GM19463 (cell line): ENCODE data around the gene EML5.
"Not testable (repeated sequence)": the region's sequence is repeated elsewhere in the genome, so short reads cannot be mapped to it uniquely, and the experiment has no call there.

Source experiments
- ATAC-seq: cut with Tn5 transposase; IDR thresholded peaks from one replicate; pipeline ENCODE4 v1.9.1; 2021; ENCODE audit warnings: mild to moderate bottlenecking, moderate library complexity; ENCODE audit not compliant: unreplicated experiment

EML5 gene

DNA sequence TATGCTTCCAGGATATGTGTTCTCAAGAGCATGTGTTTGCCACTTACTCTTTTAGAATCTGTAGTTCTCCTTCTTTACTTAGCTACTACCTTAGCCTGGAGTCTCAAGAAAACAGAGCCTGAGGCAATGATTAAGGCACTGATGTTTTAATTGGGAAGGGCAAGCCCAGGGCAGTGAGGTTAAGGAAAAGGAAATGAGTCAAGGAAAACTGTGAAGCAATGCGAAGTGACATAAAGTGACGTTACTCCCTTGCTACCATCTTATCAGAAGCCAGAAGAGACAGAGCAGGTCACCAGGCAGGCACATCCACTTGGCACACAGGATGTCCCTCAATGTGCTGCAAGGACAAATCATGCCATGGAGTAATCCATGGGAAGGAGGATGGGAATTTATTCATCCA lies 11.3 kb upstream of the EML5 start:
- no peak for ATAC-seq

DNA sequence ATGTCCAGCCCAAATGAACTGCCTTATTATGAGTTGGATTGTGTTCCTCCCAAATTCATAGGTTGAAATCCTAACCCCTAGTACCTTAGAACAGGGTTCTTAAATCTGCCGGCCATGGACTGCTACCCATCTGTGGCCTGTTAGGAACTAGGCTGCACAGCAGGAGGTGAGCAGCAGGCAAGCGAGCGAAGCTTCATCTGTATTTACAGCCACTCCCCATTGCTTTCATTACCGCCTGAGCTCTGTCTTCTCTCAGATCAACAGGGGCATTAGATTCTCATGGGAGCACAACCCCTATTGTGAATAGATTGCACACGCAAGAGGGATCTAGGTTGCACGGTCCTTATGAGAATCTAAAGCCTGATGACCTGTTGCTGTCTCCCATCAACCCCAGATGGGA lies 9.8 kb upstream of the EML5 start:
- ATAC-seq = no peak

DNA sequence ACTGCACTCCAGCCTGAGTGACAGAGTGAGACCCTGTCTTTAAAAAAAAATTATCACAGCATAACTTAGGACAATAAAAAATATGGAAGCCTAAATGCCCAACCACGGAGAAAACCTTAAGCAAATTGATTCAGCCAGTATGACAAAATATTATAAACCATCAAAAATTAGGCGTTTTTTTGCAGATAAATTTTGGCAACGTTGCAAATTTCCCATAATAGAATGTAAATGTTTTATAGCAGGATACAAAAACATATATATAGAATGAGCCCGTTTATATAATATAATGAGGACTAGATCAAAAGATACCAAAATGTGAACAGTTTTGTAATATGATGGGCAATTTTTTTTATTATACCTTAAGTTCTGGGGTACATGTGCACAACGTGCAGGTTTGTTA lies 6.8 kb upstream of the EML5 start:
- ATAC-seq = no peak

DNA sequence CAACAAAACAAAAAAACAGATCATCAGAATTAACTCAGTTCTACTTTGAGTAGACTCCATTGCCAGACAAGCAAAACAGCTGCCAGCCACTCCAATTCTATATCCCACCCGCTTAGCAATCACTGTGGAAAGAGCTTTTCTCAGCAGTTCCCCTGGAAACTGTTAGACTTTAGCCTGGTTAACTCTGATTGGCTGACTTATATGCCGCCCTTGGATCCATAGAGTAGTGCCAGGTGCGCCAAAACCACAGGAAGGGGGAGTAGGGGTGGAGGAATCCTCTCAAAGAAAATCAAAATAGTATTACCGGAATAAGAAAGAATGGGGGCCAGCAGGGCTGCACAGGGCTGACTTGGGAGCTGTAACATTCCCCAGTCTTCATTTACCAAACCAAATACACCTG lies 5.4 kb upstream of the EML5 start:
- ATAC-seq = no peak

DNA sequence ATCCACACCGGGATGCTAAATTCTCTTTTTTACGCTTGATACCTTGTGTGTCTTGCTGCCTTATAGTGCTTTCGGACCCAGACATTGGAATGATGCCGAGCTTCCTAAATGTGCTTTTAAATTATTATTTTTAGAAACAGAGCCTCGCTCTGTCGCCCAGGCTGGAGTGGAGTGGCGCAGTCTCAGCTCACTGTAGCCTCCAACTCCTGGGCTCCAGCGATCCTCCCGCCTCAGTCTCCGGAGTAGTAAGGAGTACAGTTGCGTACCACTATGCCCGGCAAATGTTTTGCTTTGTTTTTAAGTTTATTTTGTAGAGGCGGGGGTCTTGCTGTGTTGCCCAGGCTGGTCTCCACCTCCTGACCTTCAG lies 489 bp upstream of the EML5 start:
- no peak for ATAC-seq

DNA sequence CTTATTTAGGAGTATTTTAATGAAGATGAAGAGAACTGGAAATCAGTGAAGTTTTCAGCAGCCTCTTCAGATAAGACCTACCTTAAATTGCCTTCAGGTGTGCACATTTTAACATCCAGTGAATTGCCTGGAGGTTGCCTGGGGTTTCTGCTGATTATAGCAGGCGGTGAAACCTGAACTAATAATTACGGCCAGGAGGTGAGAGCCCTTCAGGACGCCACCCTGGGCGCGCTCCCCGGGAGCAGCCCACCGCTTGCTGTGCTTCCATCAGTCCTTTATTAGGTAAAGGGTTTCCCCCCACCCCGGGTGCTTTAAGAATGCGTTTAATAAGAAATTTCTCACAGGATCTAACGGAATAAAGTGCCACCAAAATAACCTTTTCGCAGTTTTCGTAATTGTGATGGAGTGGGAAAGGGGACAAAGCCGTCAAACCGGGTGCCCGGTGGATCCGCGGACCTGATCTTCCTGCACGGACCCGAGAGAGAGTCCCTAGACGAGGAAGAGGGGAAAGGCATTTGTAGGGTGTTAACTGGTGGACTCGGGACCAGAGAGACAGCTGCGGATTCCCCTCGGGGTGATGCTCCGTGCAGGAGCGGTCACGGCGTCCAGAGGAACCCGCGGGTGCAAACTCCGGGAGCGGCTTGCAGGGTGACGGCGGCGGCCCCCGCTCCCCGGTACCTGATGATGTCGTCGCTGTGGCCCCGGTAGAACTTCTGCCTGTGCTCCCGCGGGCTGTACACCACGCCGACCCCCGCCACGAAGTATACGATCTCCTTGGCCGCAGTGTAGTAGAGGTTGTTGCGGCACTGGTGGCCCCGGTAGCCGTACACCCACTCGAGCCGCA lies 902 bp downstream of the EML5 start:
- ATAC-seq = no peak

DNA sequence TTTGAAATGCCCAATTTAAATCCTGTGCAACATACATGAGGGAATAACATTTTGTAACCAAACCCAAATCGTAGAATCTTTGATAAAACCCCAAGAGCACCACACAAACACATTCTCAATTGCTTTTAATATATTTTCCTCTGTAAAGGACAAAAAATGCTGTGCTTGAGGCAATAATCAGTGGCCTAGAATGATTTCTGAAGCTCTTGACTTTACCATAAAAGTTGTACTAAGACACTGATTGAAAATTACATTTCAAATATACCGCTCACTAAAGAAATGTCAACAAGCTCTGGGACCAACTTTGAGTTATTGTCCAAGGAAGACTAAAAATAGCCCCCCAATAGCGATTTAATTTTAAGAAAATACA lies 1.5 kb downstream of the EML5 start:
- no peak for ATAC-seq

DNA sequence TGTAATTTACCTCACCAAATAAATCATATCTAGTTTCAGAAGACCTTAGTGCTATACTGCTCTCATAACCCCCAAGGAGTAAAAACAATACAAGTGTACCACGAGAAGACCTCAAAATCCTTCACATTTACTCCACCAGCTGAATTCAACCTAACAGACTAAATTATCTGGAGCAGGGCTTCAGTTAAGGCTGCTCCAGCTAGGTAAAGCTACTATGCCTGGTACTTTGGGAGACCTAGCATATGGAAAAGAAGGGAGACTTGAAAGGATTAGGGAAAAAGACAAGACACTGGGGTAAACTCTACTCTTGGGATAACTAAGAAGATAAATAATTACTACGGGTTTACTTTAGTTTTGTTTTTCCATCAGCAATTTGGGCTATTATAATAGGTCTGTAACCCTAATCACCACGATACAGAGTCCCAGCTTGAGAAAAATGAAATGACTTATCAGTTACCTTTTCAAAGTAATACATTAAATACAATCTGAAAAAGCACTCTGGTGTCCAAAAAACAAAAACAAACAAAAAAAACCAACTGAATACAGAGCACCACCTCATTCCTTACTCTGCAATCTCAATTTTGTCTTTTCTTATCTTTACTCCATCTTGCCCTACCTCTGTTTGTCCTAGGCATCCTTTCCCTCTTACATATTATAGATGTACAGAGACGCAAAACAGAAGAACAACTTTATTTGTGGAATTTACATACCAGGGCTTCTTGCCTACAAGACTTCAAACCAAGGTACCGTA lies 2.1 kb downstream of the EML5 start:
- ATAC-seq = no peak

DNA sequence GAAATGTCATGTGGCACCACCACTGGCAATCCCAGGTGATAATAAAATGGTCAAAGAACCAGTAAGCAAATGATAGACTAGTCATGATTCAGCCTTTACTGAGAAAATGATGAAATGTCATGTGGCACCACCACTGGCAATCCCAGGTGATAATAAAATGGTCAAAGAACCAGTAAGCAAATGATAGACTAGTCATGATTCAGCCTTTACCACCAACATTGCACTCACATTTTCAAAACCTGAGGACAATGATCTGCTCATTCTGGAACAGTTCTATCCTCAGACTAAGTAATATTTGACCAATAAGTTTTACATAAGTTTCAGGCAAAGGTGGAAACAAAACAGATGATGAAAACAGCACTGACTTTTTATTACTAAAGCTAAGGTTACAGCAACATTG lies 3.2 kb downstream of the EML5 start:
- ATAC-seq = not testable (repeated sequence)

DNA sequence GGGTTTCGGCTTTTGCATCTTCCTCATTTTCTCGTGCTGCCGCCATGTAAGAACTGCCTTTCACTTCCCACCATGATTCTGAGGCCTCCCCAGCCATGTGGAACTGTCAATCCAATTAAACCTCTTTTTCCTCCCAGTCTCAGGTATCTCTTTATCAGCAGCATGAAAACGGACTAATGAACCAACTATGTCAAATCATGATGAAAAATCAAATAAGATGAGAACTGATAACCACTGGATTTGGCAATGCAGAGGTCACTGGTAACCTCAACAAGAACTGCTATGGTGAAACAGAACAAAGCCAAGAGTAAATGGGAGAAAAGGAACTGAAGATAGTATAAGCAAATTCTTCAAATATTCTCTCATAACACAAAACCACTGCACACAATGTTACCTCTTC lies 6.0 kb downstream of the EML5 start:
- ATAC-seq = no peak

DNA sequence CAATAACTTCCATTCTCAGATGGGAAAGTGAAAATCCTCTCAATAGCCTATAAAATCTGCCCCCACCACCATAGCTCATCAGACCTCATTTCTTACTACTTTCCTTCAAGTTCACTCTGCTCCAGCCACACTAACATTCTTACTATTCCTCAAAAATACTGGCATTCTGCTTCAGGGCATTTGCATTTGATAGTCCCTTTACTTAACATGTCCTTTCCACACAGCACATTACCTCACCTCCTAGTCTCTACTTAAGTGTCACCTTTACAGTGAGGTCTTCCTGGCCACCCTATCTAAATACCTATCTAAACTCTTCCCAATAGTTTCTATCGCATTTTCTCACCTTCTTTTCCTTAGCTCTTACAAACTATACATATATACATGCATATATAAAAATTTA lies 6.8 kb downstream of the EML5 start:
- no peak for ATAC-seq

DNA sequence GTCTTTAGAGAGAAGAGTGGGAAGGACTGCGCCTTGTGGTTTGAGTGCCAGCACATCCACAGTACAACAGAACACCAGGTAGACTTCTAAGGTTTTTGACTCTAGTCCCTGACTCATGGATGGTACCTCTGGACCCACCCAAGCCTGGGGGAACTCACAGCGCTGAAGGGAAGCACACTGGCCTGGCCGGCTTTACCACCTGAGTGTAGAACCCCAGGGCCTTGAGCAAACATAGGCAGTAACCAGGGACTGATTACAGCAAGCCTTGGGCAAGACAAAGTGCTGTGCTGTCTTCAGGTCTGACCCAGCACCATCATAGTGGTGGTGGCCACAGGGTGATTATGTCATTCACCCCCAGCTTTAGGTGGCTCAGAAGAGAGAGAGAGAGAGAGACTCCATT lies 17.2 kb downstream of the EML5 start:
- no peak for ATAC-seq

DNA sequence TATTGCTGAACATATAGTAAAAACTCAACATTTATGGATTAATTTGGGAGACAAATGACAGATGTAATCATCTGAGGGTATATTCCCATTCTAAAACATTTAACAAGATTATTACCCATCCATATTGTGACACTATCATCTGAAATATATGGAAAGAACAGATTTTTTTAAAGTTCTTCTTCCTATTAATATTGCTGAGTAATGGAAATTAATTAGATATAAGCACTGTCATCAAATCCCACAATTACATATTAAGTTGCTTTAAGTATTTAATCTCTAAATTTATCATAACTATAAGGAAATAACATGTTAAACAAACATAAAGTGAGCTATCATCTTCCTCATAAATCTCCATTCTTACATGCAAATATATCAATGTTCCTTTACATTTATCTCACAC lies 22.0 kb downstream of the EML5 start:
- no peak for ATAC-seq

DNA sequence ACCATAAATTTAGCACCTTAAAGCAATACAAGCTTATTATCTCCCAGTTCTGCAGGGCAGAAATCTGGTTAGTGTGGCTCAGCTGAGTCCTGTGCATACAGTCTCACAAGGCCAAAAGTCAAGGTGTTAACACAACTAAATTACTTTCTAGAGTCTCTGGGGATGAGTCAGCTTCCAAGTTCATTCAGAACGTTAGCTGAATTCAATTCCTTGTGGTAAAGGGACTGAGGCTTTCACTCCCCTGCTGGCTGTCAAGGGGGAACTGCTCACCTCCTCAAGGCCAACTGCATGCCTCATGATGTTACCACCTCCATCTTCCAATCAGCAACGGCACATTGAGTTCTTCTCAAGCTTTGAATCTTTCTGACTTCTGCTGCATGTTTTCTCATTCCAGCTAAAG lies 27.6 kb downstream of the EML5 start:
- no peak for ATAC-seq

DNA sequence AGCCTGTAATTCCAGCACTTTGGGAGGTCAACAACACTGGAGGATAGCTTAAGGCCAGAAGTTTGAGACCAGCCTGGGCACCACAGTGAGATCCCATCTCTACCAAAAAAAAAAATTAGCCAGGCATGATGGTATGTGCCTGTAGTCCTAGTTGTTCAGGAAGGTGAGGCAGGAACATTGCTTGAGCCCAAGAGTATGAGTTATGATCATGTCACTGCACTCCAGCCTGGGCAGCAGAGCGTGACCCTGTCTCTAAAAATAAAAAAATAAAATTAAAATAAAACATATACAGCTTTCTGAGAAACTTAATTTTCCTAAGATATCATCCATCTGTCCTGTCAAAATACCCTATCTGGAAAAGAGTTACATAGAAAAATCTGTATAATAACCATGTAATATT lies 38.9 kb downstream of the EML5 start:
- ATAC-seq = no peak

DNA sequence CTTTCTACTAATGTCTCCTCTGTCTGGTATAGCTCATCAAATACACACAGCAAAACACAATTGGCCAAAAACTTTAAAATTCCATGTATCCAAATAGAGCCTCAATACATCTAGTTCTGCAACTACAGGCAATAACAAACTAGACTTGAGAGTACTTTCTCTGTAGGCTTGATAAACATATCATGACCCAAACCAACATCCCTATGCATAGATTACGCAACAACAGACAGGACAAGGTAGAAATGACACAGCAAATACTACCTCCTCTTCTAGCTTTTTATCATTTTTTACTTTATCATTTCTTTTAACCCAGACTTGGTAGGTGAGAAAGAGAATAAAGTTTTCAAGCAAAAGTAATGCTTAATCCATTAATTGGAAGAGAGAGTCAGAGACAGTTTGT lies 41.8 kb downstream of the EML5 start:
- no peak for ATAC-seq

DNA sequence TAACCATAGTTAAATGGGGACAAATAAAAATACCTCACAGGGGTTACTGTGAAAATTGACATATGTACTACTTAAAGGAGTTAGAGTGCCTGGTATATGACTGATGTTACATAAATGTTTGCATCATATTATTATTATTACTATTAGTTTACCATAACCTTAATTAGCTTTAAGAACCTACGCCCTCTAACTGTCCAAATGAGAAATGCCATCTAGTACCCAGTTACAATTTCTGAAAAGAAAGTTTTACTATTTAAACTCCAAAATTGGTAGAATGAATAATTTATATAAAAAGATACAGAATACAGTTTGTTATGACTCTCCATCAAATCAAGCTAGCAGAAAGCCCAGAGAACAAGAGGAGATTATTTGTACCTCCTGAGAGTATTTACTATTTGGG lies 42.3 kb downstream of the EML5 start:
- ATAC-seq = no peak

DNA sequence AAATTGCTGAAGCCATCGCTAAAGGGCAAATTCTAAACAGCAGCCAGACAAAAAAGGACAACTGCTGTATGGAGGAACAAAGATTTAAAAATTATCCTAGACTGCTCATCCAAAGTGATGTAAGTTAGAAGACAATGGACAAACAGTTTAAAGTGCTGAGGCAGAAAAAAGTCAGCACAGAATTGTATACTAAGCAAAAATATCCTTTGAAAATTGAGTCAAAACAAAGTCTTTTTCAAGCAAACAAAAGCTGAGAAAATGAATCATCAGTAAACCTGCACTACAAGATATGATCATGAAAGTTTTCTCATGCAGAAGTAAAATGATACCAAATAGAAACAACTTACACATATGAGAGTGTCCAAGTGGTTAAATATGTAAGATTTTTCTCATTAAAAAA lies 43.6 kb downstream of the EML5 start:
- ATAC-seq = no peak

DNA sequence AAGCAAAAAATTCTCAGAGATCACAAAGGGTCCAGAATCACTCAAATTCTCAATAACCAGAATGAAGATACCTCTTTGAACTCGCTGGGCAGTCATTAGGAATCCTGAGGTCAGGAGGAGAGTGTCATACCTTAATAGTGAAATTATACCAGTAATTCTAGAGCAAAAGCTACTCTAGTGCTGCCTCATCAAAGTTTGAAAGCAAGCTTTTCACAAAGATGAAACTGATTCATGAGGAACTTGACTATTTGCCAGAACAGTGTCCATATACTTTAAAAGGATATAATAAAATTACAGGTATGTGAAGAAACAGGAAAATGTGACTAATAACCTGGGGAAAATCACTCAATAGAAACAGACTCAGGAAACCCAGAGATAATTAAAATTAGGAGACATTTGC lies 44.5 kb downstream of the EML5 start:
- ATAC-seq = no peak

DNA sequence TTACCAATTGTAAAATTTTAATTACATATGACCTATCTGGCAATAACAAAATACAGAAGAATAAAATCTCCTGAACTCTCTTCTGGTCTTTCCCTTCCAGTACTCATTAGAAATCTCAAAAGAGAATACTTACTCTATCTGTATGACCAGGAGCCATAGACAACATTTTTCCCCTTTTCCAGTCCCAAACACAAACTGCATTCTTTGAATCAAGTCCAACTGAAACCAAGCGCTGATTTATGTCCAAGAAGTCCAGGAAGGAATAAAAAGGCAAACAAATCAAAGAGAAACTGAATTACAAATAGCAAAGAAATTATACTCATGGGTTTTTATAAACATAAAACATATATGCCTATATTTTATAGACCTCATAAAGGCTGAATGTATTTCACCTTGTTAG lies 46.7 kb downstream of the EML5 start:
- ATAC-seq = no peak

DNA sequence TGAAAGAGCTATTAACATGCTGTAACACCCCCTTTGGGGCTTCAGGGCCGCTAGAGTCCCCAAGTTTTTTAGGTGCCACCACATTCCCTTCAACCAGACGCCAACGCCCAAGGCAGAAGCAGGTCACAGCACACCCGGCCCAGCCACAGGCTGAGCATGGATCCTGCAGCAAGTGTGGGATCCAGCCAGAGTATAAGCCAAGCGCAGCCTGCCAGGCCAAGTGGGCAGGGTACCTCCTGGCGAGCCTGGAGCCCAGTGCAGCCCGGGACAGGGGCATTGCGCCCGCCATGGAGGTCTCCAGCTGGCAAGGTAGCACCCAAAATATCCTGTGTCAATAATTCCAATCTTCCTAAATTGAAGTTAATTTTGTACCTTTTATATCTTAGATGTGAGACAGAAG lies 55.5 kb downstream of the EML5 start:
- no peak for ATAC-seq

DNA sequence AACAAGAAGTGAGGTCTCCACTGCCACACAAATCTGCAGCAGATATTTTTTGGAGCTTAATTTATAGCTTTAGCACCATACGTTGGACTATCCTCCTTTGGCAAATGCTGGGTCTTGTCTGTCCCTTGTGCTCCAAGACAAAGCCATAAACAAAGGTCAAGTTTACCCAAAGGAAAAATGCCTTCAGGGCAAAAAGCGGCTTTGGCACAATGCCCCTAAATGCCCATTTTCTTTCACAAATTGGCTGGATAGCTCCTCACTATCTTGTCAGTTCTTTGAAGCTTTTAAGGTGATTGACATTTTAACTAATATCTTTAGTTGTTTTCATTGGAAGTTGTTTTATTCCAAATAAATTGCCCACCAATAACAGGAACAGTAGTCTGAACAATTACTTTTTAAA lies 59.6 kb downstream of the EML5 start:
- no peak for ATAC-seq

DNA sequence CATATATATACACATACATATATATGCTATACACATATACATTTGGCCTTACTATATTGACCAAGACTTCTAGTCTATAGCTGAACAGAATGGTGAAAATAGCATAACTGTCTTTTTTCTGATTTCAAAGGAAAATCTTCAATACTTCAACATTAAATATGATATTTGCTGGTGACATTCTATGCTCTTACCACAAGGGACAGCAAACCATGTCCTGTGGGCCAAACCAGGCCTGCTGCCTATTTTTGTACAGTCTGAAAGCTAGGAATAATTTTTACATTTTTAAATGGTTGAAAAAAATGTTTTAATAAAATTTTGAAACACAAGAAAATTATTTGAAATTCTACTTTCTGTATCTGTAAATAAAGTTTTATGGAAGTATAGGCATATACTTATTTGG lies 63.6 kb downstream of the EML5 start:
- ATAC-seq = no peak
